GM23338 (cell line): ENCODE measurements around the gene GLRX2. TPM values are rescaled to one million over a fixed set of nuclear protein-coding genes. Genes with fewer than 3 reads are reported as not detected.

Experiments used
- ATAC-seq: fragments of 200-7000 bp; cut with Tn5 transposase; 3 replicates; pipeline ENCODE4 v1.9.1; 2020
- DNase-seq: peaks from one replicate; pipeline ENCODE4 v3.0.0-alpha.2; 2015; ENCODE audit warnings: low spot score
- H2AFZ ChIP-seq: fragments of 200-600 bp; sonication (generic); 2 replicates; pipeline ENCODE4 v1.8.0; 2016; ENCODE audit warnings: antibody characterized with exemption, mild to moderate bottlenecking, moderate library complexity
- H3F3A ChIP-seq: fragments of 200-600 bp; sonication (generic); replicated peaks from 2 replicates; pipeline ENCODE4 v1.8.0; 2017; ENCODE audit warnings: antibody characterized with exemption, mixed run types, low read depth
- H3K27ac ChIP-seq: fragments of 200-600 bp; sonication (generic); 2 replicates; pipeline ENCODE4 v1.6.1; 2016; ENCODE audit warnings: low read depth
- H3K27me3 ChIP-seq: fragments of 200-600 bp; sonication (generic); 2 replicates; pipeline ENCODE4 v1.8.0; 2016; ENCODE audit warnings: mild to moderate bottlenecking, mixed run types, moderate library complexity; ENCODE audit not compliant: insufficient read depth
- H3K36me3 ChIP-seq: fragments of 200-600 bp; sonication (generic); 2 replicates; pipeline ENCODE4 v1.8.0; 2016; ENCODE audit warnings: mild to moderate bottlenecking; ENCODE audit not compliant: insufficient read depth
- H3K4me1 ChIP-seq: fragments of 200-600 bp; sonication (generic); 2 replicates; pipeline ENCODE4 v1.8.0; 2016; ENCODE audit warnings: mild to moderate bottlenecking, moderate library complexity; ENCODE audit not compliant: insufficient read depth
- H3K4me2 ChIP-seq: fragments of 200-600 bp; sonication (generic); 2 replicates; pipeline ENCODE4 v1.7.1; 2017; ENCODE audit warnings: mixed run types
- H3K4me3 ChIP-seq: fragments of 200-600 bp; sonication (generic); 2 replicates; pipeline ENCODE4 v1.6.1; 2016; ENCODE audit warnings: mixed run types
- H3K79me2 ChIP-seq: fragments of 200-600 bp; sonication (generic); replicated peaks from 2 replicates; pipeline ENCODE4 v1.8.0; 2017; ENCODE audit warnings: mild to moderate bottlenecking; ENCODE audit not compliant: insufficient read depth
- H3K9me2 ChIP-seq: fragments of 200-600 bp; sonication (generic); 2 replicates; pipeline ENCODE4 v1.8.0; 2017; ENCODE audit not compliant: insufficient read depth
- H4K20me1 ChIP-seq: fragments of 200-600 bp; sonication (generic); replicated peaks from 2 replicates; pipeline ENCODE4 v1.8.0; 2017; ENCODE audit warnings: mild to moderate bottlenecking; ENCODE audit not compliant: insufficient read depth
- H3K27ac Mint-ChIP-seq: 2 replicates; pipeline ENCODE4 v1.8.0; 2020; ENCODE audit warnings: inconsistent platforms, mild to moderate bottlenecking, moderate library complexity, mixed read lengths
- H3K27me3 Mint-ChIP-seq: 3 replicates; pipeline ENCODE4 v1.8.0; 2022; ENCODE audit warnings: low read depth, mild to moderate bottlenecking, moderate library complexity, mixed read lengths, inconsistent platforms; ENCODE audit not compliant: insufficient read depth, poor library complexity
- H3K36me3 Mint-ChIP-seq: 3 replicates; pipeline ENCODE4 v1.8.0; 2021; ENCODE audit warnings: low read depth, mild to moderate bottlenecking, inconsistent platforms, moderate library complexity, mixed read lengths
- H3K4me1 Mint-ChIP-seq: 3 replicates; pipeline ENCODE4 v1.8.0; 2020; ENCODE audit warnings: mild to moderate bottlenecking, inconsistent platforms, mixed read lengths
- H3K4me3 Mint-ChIP-seq: 3 replicates; pipeline ENCODE4 v1.8.0; 2021; ENCODE audit warnings: moderate library complexity, mild to moderate bottlenecking, inconsistent platforms, mixed read lengths
- H3K9me3 Mint-ChIP-seq: 3 replicates; pipeline ENCODE4 v1.8.0; 2020; ENCODE audit warnings: moderate library complexity, mild to moderate bottlenecking, inconsistent platforms, mixed read lengths
- CREB1 ChIP-seq: fragments of 250-450 bp; sonication (Bioruptor Pico); IDR thresholded peaks from 2 replicates; pipeline ENCODE4 v1.5.0; 2020; ENCODE audit warnings: low read depth, mild to moderate bottlenecking, moderate library complexity
- EZH2 ChIP-seq: fragments of 200-600 bp; sonication (generic); IDR thresholded peaks from one replicate; pipeline ENCODE4 v1.8.0; 2017; ENCODE audit warnings: antibody characterized with exemption, mild to moderate bottlenecking, low read depth; ENCODE audit not compliant: unreplicated experiment
- EZH2phosphoT487 ChIP-seq: fragments of 200-600 bp; sonication (generic); IDR thresholded peaks from one replicate; pipeline ENCODE4 v1.8.1; 2018; ENCODE audit warnings: antibody characterized with exemption; ENCODE audit not compliant: unreplicated experiment
- polyA plus RNA-seq: library from polyadenylated mRNA; unstranded; fragments of >200 nt; fragmentation: Nextera tagmentation; extraction: Ambion mirVana; gene quantifications from 2 replicates; pipeline ENCODE4 v1.2.1, GENCODE V29; 2016
- total RNA-seq: library from RNA; depleted of rRNA; stranded (reverse); fragments of >200 nt; shearing (Covaris generic); gene quantifications from 2 replicates; pipeline ENCODE4 v1.2.3, GENCODE V29; 2014
- TF ChIP-seq, protein P1 (sequence below): fragments of 250-450 bp; sonication (Bioruptor Pico); IDR thresholded peaks from 2 replicates; pipeline ENCODE4 v1.5.0; 2020; ENCODE audit warnings: mild to moderate bottlenecking, moderate library complexity
- TF ChIP-seq, protein P2 (sequence below): IDR thresholded peaks from one replicate; pipeline ENCODE4 v1.6.1; 2018; ENCODE audit warnings: antibody characterized with exemption; ENCODE audit not compliant: unreplicated experiment
- TF ChIP-seq, protein P3 (sequence below), 2 experiments: fragments of 200-600 bp in 1 of 2; sonication (generic) in 1 of 2; conservative IDR thresholded peaks; 2 replicates each; pipeline versions ENCODE4 v1.5.1 to v1.6.1; 2016 to 2017; ENCODE audit warnings: antibody characterized with exemption in 2 of 2, low read depth in 2 of 2, mild to moderate bottlenecking in 2 of 2, moderate library complexity in 1 of 2

The GLRX2 gene
- total and polyA plus RNA-seq, 2 experiments from 2014 or later: 7.7 to 28.3 TPM

DNA sequence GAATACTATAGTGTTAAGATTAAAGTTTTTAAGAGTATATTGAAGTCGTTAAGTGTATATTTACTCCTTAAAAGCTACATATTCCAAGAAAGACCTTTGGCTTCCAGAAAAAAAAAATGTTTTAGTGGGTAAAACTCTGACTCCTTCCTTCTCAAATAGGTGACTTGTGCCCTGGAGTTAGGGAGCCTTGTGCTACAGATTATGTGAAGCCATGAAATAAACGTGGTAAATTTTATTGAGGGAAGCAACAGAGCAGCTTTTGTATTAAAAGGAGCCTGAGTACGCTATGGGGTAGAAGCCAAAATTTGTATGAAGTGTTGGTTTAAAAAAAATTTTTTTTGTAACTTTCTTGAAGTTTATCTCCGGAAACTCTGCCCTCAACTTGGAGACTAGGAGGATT, 44.8 kb downstream of the GLRX2 start (continued):
- TF ChIP-seq, protein P1, sequence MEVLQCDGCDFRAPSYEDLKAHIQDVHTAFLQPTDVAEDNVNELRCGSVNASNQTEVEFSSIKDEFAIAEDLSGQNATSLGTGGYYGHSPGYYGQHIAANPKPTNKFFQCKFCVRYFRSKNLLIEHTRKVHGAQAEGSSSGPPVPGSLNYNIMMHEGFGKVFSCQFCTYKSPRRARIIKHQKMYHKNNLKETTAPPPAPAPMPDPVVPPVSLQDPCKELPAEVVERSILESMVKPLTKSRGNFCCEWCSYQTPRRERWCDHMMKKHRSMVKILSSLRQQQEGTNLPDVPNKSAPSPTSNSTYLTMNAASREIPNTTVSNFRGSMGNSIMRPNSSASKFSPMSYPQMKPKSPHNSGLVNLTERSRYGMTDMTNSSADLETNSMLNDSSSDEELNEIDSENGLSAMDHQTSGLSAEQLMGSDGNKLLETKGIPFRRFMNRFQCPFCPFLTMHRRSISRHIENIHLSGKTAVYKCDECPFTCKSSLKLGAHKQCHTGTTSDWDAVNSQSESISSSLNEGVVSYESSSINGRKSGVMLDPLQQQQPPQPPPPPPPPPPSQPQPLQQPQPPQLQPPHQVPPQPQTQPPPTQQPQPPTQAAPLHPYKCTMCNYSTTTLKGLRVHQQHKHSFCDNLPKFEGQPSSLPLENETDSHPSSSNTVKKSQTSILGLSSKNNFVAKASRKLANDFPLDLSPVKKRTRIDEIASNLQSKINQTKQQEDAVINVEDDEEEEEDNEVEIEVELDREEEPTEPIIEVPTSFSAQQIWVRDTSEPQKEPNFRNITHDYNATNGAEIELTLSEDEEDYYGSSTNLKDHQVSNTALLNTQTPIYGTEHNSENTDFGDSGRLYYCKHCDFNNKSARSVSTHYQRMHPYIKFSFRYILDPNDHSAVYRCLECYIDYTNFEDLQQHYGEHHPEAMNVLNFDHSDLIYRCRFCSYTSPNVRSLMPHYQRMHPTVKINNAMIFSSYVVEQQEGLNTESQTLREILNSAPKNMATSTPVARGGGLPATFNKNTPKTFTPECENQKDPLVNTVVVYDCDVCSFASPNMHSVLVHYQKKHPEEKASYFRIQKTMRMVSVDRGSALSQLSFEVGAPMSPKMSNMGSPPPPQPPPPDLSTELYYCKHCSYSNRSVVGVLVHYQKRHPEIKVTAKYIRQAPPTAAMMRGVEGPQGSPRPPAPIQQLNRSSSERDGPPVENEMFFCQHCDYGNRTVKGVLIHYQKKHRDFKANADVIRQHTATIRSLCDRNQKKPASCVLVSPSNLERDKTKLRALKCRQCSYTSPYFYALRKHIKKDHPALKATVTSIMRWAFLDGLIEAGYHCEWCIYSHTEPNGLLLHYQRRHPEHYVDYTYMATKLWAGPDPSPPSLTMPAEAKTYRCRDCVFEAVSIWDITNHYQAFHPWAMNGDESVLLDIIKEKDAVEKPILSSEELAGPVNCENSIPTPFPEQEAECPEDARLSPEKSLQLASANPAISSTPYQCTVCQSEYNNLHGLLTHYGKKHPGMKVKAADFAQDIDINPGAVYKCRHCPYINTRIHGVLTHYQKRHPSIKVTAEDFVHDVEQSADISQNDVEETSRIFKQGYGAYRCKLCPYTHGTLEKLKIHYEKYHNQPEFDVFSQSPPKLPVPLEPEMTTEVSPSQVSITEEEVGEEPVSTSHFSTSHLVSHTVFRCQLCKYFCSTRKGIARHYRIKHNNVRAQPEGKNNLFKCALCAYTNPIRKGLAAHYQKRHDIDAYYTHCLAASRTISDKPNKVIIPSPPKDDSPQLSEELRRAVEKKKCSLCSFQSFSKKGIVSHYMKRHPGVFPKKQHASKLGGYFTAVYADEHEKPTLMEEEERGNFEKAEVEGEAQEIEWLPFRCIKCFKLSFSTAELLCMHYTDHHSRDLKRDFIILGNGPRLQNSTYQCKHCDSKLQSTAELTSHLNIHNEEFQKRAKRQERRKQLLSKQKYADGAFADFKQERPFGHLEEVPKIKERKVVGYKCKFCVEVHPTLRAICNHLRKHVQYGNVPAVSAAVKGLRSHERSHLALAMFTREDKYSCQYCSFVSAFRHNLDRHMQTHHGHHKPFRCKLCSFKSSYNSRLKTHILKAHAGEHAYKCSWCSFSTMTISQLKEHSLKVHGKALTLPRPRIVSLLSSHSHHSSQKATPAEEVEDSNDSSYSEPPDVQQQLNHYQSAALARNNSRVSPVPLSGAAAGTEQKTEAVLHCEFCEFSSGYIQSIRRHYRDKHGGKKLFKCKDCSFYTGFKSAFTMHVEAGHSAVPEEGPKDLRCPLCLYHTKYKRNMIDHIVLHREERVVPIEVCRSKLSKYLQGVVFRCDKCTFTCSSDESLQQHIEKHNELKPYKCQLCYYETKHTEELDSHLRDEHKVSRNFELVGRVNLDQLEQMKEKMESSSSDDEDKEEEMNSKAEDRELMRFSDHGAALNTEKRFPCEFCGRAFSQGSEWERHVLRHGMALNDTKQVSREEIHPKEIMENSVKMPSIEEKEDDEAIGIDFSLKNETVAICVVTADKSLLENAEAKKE (CRISPR knock-in tag): no peak
- no peak for TF ChIP-seq CREB1 (CRISPR knock-in tag)

DNA sequence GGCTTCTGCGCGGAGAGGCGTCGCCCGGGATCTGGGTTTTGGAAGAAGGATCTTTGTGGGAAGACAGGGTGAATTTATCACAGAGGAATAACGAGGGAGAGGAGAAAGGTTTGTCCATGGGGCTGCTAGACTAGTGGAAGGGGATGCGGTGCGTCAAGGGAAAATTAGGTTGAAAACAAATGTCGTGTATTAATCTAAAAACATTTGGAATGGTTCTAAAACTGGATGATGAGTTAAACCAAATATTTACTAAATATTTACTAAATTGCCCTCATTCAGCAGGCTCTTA, 45.2 kb downstream of the GLRX2 start:
- peaks cover 8% of the 10 kb centered on the region; the same call in 2 of the 3 replicates for H3K36me3 Mint-ChIP-seq
- H3K4me3 ChIP-seq: peak overlapping the region; percentile 87
- peak overlapping the region; percentile 98 for H3K27ac ChIP-seq
- peak overlapping the region; percentile 78 for H3K4me2 ChIP-seq
- H3K27me3 ChIP-seq: no peaks in the 10 kb centered on the region
- peaks cover 87% of the 10 kb centered on the region for H3K79me2 ChIP-seq
- peak overlapping the region; percentile 89 for H2AFZ ChIP-seq
- no peak for TF ChIP-seq EZH2
- no peak for TF ChIP-seq EZH2phosphoT487
- TF ChIP-seq, protein P2, sequence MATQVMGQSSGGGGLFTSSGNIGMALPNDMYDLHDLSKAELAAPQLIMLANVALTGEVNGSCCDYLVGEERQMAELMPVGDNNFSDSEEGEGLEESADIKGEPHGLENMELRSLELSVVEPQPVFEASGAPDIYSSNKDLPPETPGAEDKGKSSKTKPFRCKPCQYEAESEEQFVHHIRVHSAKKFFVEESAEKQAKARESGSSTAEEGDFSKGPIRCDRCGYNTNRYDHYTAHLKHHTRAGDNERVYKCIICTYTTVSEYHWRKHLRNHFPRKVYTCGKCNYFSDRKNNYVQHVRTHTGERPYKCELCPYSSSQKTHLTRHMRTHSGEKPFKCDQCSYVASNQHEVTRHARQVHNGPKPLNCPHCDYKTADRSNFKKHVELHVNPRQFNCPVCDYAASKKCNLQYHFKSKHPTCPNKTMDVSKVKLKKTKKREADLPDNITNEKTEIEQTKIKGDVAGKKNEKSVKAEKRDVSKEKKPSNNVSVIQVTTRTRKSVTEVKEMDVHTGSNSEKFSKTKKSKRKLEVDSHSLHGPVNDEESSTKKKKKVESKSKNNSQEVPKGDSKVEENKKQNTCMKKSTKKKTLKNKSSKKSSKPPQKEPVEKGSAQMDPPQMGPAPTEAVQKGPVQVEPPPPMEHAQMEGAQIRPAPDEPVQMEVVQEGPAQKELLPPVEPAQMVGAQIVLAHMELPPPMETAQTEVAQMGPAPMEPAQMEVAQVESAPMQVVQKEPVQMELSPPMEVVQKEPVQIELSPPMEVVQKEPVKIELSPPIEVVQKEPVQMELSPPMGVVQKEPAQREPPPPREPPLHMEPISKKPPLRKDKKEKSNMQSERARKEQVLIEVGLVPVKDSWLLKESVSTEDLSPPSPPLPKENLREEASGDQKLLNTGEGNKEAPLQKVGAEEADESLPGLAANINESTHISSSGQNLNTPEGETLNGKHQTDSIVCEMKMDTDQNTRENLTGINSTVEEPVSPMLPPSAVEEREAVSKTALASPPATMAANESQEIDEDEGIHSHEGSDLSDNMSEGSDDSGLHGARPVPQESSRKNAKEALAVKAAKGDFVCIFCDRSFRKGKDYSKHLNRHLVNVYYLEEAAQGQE: no peak
- TF ChIP-seq, protein P3, sequence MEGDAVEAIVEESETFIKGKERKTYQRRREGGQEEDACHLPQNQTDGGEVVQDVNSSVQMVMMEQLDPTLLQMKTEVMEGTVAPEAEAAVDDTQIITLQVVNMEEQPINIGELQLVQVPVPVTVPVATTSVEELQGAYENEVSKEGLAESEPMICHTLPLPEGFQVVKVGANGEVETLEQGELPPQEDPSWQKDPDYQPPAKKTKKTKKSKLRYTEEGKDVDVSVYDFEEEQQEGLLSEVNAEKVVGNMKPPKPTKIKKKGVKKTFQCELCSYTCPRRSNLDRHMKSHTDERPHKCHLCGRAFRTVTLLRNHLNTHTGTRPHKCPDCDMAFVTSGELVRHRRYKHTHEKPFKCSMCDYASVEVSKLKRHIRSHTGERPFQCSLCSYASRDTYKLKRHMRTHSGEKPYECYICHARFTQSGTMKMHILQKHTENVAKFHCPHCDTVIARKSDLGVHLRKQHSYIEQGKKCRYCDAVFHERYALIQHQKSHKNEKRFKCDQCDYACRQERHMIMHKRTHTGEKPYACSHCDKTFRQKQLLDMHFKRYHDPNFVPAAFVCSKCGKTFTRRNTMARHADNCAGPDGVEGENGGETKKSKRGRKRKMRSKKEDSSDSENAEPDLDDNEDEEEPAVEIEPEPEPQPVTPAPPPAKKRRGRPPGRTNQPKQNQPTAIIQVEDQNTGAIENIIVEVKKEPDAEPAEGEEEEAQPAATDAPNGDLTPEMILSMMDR (conservative IDR thresholded peaks at IDR 0.05; ENCODE audit: low read depth in 2 of 2): no peak
- peaks cover 20% of the 10 kb centered on the region for H3K4me1 ChIP-seq
- 0 out of 2 replicates have a peak, but pooled peaks cover 13% of the 10 kb centered on the region for H4K20me1 ChIP-seq
- H3K4me1 Mint-ChIP-seq: peaks cover 31% of the 10 kb centered on the region
- no peaks in the 10 kb centered on the region for H3K9me2 ChIP-seq
- H3K4me3 Mint-ChIP-seq: peak overlapping the region; percentile 94
- no peaks in the 10 kb centered on the region; the same call in 2 of the 3 replicates for H3K9me3 Mint-ChIP-seq
- H3K27ac Mint-ChIP-seq: peak overlapping the region; percentile 93
- no peaks in the 10 kb centered on the region for H3F3A ChIP-seq
- ATAC-seq: no peak
- no peak for DNase-seq
- H3K36me3 ChIP-seq: no peaks in the 10 kb centered on the region
- H3K27me3 Mint-ChIP-seq: peaks cover 12% of the 10 kb centered on the region
